Measurements from ENCODE around the gene CORIN.
"Not testable (repeated sequence)": the region's sequence is repeated elsewhere in the genome, so short reads cannot be mapped to it uniquely, and the experiment has no call there.

Gene CORIN

GRCh38 chr4:47553329-47554125 is 284.3 kb downstream of the CORIN start:
- DNase-seq: no peak

- no peak for DNase-seq
These were observed 286.2 kb downstream of the CORIN start for GRCh38 chr4:47551682-47552081.

GRCh38 chr4:47550899-47551548 is 286.8 kb downstream of the CORIN start:
- DNase-seq: no peak

GRCh38 chr4:47550357-47550756 is 287.5 kb downstream of the CORIN start:
- DNase-seq: not testable (repeated sequence)

Measured in NCI-H2171 (cell line).